Sigmoid colon (tissue), 7 donors: ENCODE data around the gene OARD1. TPM values are rescaled to one million over a fixed set of nuclear protein-coding genes. Genes with fewer than 3 reads are reported as not detected.

Experiments used
- DNase-seq: peaks from one replicate; pipeline ENCODE4 v3.0.0-alpha.2; 2019
- H3K27ac ChIP-seq, 4 donors: fragments of 200-600 bp; sonication (generic); one replicate each; pipeline ENCODE4 v1.5.1; 2016 to 2019; ENCODE audit warnings: mild to moderate bottlenecking in 1 of 4
- H3K27me3 ChIP-seq, 3 donors: fragments of 200-600 bp; sonication (generic); one replicate each; pipeline ENCODE4 v1.5.1; 2019; ENCODE audit warnings: mild to moderate bottlenecking in 1 of 3
- H3K36me3 ChIP-seq, 4 donors: fragments of 200-600 bp; sonication (generic); one replicate each; pipeline ENCODE4 v1.5.1; 2016 to 2019
- H3K4me1 ChIP-seq, 4 donors: fragments of 200-600 bp; sonication (generic); one replicate each; pipeline ENCODE4 v1.5.1; 2017 to 2019
- H3K4me3 ChIP-seq, 4 donors: fragments of 200-600 bp; sonication (generic); one replicate each; pipeline ENCODE4 v1.5.1; 2017 to 2019; ENCODE audit warnings: mild to moderate bottlenecking in 2 of 4, moderate library complexity in 1 of 4
- H3K9me3 ChIP-seq, 4 donors: fragments of 200-600 bp in 3 of 4; sonication (generic) in 3 of 4; one replicate each; pipeline versions ENCODE4 v1.5.1 to v1.6.1; 2013 to 2019
- EP300 ChIP-seq, 4 donors: sonication (generic); formaldehyde crosslinking; IDR thresholded peaks; one replicate each; pipeline ENCODE4 v1.6.1; 2017; ENCODE audit warnings: antibody characterized with exemption in 4 of 4
- POLR2A ChIP-seq, 2 donors: fragments of 450-650 bp; IDR thresholded peaks; one replicate each; pipeline ENCODE4 v1.6.1; 2016; ENCODE audit warnings: antibody characterized with exemption in 2 of 2, mild to moderate bottlenecking in 2 of 2, moderate library complexity in 2 of 2
- POLR2AphosphoS5 ChIP-seq, 4 donors: sonication (generic); formaldehyde crosslinking; IDR thresholded peaks; one replicate each; pipeline ENCODE4 v1.6.1; 2017; ENCODE audit warnings: antibody characterized with exemption in 4 of 4
- WGBS, 2 donors: extraction: QIAGEN DNeasy Blood & Tissue Kit; methylation state at CpG; one replicate each; pipeline ENCODE4 v1.1.7; 2013; 5-methylcytosine and 5-hydroxymethylcytosine counted together
- intact Hi-C: fragments of 100-400 bp; cut with DNase I; formaldehyde crosslinking; loops from one replicate; pipeline ENCODE4 v1.15.1; 2023
- polyA plus RNA-seq, 3 donors: library from polyadenylated mRNA; stranded (reverse); fragments of 200-250 nt; gene quantifications; one replicate each; pipeline ENCODE4 v1.2.3, GENCODE V29; 2013
- total RNA-seq, 4 donors: library from RNA; depleted of rRNA; stranded (reverse); fragments of >200 nt; gene quantifications; one replicate each; pipeline ENCODE4 v1.1.0, GENCODE V29; 2016
- TF ChIP-seq, protein P1 (sequence below), 4 experiments: fragments of 450-650 bp in 3 of 4; fragments of 200-600 bp in 1 of 4; IDR thresholded peaks; one replicate each; pipeline ENCODE4 v1.5.1; 2016 to 2019; ENCODE audit warnings: antibody characterized with exemption in 4 of 4, mild to moderate bottlenecking in 3 of 4, moderate library complexity in 2 of 4
- donor health status: healthy with polysubstance abuse.
- donor health status: Bipolar disorder and iron deficiency.
- donor health status: healthy.

OARD1 gene
- total and polyA plus RNA-seq, 7 donors = 14.0 to 54.8 (median 26.0) TPM

DNA sequence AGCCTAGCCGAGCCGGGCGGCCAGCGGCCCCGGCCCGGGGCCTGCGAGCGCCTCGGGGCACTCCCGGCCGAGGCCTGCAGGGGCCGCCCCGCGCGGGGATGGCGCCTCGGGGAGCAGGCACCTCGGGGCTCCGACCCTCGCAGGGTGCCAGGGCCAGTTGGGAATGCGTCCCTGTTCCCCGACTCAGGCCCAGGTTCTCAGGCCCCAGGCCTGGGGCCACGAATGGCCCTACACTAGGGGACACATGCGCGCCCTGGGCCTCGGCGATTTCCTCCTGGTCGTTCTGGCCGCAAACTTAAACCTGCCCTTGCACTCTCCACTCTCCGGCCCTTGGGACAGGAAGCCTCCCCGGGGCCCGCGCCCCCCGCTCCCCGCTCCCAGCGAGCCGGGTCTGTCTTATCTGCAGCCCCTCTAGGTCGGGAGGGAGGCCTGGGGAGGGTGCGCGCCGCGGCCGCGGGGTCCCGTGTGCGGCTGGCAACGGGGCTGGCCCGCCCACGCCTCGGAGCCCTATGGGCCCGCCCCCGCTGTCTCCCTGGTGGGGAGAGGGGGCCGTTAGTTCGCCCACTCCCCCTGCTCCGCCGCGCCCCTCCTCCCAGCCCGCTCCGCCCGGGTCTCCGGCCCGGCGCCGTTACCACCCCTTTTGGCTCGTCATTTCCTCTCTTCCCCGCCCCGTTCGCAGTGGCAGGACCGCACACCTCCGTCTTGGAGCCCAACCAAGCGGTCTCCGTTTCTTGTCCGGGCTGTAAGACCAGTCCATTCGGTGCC, 1.2 kb upstream of the OARD1 start:
- H3K36me3 ChIP-seq = peaks cover 0 to 12% (median 2%) of the 10 kb centered on the region in 4 donors
- DNase-seq = peak; percentile 92
- H3K4me1 ChIP-seq = peaks cover 0 to 32% (median 27%) of the 10 kb centered on the region in 4 donors
- peak overlapping the region; percentile 78 to 96 (median 90) for H3K4me3 ChIP-seq
- no peaks in the 10 kb centered on the region for H3K27me3 ChIP-seq
- intact Hi-C loops = loop anchor here (10.0 kb wide), 2 partner anchors 711 to 1959 kb away; partner anchors contain the start of genes PRICKLE4, SAYSD1 and TOMM6
- H3K9me3 ChIP-seq = no peaks in the 10 kb centered on the region
- TF ChIP-seq, protein P1, sequence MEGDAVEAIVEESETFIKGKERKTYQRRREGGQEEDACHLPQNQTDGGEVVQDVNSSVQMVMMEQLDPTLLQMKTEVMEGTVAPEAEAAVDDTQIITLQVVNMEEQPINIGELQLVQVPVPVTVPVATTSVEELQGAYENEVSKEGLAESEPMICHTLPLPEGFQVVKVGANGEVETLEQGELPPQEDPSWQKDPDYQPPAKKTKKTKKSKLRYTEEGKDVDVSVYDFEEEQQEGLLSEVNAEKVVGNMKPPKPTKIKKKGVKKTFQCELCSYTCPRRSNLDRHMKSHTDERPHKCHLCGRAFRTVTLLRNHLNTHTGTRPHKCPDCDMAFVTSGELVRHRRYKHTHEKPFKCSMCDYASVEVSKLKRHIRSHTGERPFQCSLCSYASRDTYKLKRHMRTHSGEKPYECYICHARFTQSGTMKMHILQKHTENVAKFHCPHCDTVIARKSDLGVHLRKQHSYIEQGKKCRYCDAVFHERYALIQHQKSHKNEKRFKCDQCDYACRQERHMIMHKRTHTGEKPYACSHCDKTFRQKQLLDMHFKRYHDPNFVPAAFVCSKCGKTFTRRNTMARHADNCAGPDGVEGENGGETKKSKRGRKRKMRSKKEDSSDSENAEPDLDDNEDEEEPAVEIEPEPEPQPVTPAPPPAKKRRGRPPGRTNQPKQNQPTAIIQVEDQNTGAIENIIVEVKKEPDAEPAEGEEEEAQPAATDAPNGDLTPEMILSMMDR (IDR thresholded peaks at IDR 0.05) = peak in 2 of 4 experiments; percentile 7 to 39
- TF ChIP-seq EP300 (IDR thresholded peaks at IDR 0.05) (no peak), POLR2A (IDR thresholded peaks at IDR 0.05) (peak; percentile 42 to 70), POLR2AphosphoS5 (IDR thresholded peaks at IDR 0.05) (peak; percentile 74 to 92 (median 84))
- WGBS, 2 donors = 0 to 1% methylated on average over 74 of the region's 74 CpGs
- H3K27ac ChIP-seq = peak overlapping the region; percentile 96 to 100 (median 99)

DNA sequence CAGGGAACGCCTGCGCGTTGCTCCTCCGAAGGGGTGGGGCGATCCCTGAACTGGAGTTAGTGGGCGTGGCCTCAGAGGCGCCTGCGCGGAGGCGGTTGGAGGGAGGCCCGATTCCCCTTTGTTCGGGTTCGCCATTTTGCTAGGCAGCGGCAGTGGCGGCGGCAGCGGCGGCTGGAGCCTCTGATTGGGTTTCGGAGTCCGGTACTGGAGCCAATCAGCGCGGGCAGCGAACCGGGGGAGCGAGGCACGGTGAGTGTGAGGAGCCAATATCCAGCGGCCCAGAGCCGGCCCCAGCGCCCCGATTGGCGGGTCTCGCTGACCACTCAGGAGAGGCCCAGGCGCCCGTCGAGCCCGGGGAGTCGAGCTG, 663 bp upstream of the OARD1 start, which contains the start of gene NFYA:
TSS of gene NFYA (plus strand) at position 139 of the 367 bp plus-strand sequence. CDS start 6,116 bp downstream, outside the sequence.
- peaks cover 0 to 32% (median 27%) of the 10 kb centered on the region in 4 donors for H3K4me1 ChIP-seq
- H3K27ac ChIP-seq = peak within 1 kb of the TSS; percentile 96 to 100 (median 99)
- no peaks in the 10 kb centered on the region for H3K9me3 ChIP-seq
- H3K27me3 ChIP-seq = no peaks in the 10 kb centered on the region
- TF ChIP-seq POLR2AphosphoS5 (IDR thresholded peaks at IDR 0.05) = peak; percentile 69 to 84 (median 76)
- TF ChIP-seq, protein P1 (IDR thresholded peaks at IDR 0.05) = no peak
- no peak for TF ChIP-seq EP300 (IDR thresholded peaks at IDR 0.05)
- TF ChIP-seq POLR2A (IDR thresholded peaks at IDR 0.05) = peak in 1 of 2 donors; percentile 45
- intact Hi-C loops = loop anchor here (10.0 kb wide), 2 partner anchors 712 to 1958 kb away; partner anchors contain the start of genes PRICKLE4, SAYSD1 and TOMM6
- no peak for DNase-seq
- peak within 1 kb of the TSS; percentile 78 to 96 (median 90) for H3K4me3 ChIP-seq
- H3K36me3 ChIP-seq = peaks cover 0 to 18% (median 3%) of the 10 kb centered on the region in 4 donors
- 0 to 1% methylated on average over 37 of the region's 37 CpGs for WGBS, 2 donors

DNA sequence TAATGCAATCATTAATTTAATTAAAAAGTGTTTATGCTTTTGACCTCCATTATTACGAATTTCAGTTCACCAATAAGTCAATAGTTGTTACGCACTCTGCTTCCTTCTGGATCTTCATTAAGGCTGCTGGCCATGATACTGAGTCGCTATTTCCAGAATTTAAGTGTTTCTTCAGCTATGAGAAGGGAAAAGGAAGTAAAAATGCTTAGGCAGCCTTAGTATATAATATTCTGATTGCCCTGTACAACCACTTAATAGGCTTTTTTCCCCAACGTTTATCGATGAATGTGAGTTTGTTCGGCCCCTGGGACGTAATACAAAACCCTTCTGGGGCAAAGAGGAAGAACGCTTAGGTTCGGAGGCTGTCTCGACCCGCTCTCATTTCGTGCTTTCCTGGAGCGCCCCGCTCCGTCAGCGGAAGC, 644 bp downstream of the OARD1 start:
- intact Hi-C loops = loop anchor here (10.0 kb wide), 2 partner anchors 713 to 1957 kb away; partner anchors contain the start of genes PRICKLE4, SAYSD1 and TOMM6
- peak overlapping the region; percentile 78 to 96 (median 90) for H3K4me3 ChIP-seq
- TF ChIP-seq POLR2AphosphoS5 (IDR thresholded peaks at IDR 0.05) (peak in 1 of 4 donors; percentile 86), POLR2A (IDR thresholded peaks at IDR 0.05) (no peak)
- peaks cover 0 to 23% (median 3%) of the 10 kb centered on the region in 4 donors for H3K36me3 ChIP-seq
- WGBS, 2 donors = 0 to 1% methylated on average over 16 of the region's 16 CpGs
- no peaks in the 10 kb centered on the region for H3K27me3 ChIP-seq
- peaks cover 0 to 32% (median 27%) of the 10 kb centered on the region in 4 donors for H3K4me1 ChIP-seq
- peak overlapping the region; percentile 96 to 100 (median 99) for H3K27ac ChIP-seq
- H3K9me3 ChIP-seq = no peaks in the 10 kb centered on the region
- no peak for DNase-seq

DNA sequence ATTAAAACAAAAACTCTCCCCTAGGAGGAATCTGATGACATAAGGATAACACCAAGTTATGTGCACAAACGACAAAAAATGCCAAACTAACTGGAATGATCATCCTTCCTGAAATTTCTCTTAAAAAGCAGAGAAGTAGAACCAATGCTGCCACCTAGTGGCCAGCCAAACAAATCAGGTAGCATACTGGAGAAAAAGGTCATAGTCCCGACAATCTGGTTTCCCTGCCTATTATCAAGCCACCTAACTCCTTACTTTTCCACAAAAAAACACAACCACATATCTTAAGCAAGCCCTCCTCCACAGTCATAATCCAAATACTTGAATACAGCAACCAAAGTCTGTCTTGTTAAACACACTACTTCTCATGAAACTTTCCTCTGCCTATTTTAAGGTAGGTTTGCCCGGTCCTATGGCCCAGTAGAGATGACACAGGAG, 5.3 kb downstream of the OARD1 start:
- no peak overlapping the region for H3K27ac ChIP-seq
- 28 to 32% methylated on average over 3 of the region's 3 CpGs for WGBS, 2 donors
- intact Hi-C loops = loop anchor here (2.0 to 10.0 kb wide), 4 partner anchors 38 to 1082 kb away; no protein-coding TSS in a partner anchor
- peaks cover 0 to 15% (median 10%) of the 10 kb centered on the region in 4 donors for H3K4me1 ChIP-seq
- TF ChIP-seq EP300 (IDR thresholded peaks at IDR 0.05) = no peak
- no peak for TF ChIP-seq POLR2AphosphoS5 (IDR thresholded peaks at IDR 0.05)
- TF ChIP-seq, protein P1 (IDR thresholded peaks at IDR 0.05) = peak; percentile 65 to 81 (median 72)
- H3K9me3 ChIP-seq = no peaks in the 10 kb centered on the region
- DNase-seq = peak; percentile 83
- H3K36me3 ChIP-seq = peaks cover 6 to 54% (median 8%) of the 10 kb centered on the region in 4 donors
- no peak overlapping the region for H3K4me3 ChIP-seq
- no peaks in the 10 kb centered on the region for H3K27me3 ChIP-seq
